ENCODE results near the gene MAP4K2. TPM values are rescaled to one million over a fixed set of nuclear protein-coding genes. Genes with fewer than 3 reads are reported as not detected.

MAP4K2 gene
- total RNA-seq, 4 donors from 2014 or later, result 5.9 to 14.3 (median 9.1) TPM

DNA sequence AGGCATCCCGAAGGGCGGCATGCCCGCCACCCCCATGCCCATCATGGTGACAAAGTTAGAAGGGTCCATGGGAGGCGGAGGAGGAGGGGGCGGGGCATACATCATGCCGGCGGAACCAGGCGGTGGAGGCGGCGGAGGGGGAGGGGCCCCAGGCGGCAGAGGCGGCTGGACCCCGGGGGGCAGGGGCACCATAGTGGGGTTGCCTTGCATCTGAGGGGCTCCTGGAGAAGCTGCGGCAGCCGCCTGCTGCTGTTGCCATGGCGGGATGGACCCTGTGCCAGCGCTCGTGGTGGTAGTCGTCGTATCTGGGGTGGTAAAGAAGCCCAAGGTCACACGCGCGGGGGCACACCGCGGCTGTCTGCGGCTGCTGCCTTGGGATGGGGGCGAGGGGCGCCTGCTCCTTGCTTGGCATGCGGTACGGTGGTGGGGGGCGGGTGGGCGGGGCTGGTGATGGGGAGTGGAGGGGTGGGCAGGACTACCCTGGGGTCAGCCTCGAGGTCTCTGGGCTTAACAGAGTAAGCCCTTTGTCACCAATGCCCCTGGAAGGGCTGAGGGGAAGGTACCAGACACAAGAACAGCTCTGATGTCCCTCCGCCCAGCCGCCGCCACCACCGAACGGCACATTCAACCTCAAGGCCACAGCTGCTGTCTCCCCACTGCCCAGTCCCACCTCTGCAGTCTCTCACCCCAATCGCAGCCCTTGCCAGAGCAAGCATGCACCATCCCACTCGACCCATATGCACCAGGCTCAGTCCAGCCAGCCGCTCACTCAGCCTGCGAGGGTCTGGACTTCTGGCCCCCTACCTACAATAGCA lies 37.0 kb downstream of the MAP4K2 start:
- TF ChIP-seq, protein P1, sequence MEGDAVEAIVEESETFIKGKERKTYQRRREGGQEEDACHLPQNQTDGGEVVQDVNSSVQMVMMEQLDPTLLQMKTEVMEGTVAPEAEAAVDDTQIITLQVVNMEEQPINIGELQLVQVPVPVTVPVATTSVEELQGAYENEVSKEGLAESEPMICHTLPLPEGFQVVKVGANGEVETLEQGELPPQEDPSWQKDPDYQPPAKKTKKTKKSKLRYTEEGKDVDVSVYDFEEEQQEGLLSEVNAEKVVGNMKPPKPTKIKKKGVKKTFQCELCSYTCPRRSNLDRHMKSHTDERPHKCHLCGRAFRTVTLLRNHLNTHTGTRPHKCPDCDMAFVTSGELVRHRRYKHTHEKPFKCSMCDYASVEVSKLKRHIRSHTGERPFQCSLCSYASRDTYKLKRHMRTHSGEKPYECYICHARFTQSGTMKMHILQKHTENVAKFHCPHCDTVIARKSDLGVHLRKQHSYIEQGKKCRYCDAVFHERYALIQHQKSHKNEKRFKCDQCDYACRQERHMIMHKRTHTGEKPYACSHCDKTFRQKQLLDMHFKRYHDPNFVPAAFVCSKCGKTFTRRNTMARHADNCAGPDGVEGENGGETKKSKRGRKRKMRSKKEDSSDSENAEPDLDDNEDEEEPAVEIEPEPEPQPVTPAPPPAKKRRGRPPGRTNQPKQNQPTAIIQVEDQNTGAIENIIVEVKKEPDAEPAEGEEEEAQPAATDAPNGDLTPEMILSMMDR (IDR thresholded peaks at IDR 0.05; ENCODE audit: low read depth), result no peak

DNA sequence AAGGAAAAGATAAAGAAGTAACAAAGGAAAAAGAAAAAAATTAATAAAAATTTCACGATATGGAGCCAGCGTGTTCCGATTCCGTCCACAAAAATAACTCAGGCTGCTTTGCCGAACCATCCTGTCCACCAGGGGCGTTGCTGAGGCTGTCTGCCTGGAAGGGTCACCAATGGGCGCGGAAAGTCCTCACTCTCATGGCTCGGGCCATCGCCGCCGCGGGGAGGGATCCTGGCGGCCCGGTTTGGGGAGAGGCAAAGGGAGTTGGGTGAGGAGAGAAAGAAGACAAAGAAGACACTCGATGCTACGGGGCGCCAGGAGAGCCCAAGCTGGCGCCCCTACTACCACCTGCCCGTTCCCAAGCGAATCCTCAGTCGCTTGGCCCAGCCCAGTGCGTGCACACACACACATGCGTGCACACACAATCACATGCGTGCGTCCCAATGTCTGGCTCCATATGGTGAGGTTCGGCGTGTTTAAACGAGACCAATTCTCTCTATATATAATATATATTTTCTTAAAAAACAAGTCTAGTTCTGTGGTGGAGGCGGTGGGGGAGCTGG lies 37.6 kb downstream of the MAP4K2 start:
- TF ChIP-seq, protein P1 (IDR thresholded peaks at IDR 0.05; ENCODE audit: low read depth), result no peak

DNA sequence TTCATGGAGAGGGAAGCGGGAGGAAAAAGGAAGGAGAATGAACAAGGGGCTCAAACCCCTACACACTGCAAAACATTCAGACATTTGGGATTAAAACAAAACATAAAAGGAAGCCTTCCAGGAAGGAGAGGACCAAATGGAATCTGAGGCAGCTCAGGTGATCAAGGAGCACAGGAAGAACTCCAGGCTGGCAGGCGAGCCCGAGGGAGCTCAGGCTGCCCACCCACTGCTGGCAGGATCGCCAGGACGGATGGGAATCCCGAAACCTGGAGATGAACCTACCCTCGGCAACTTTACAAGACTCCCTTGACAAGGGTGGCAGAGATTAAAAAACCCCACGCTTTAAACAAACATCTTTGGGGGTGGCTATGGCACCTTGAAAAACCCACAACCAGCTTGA lies 38.3 kb downstream of the MAP4K2 start:
- TF ChIP-seq, protein P1 (IDR thresholded peaks at IDR 0.05; ENCODE audit: low read depth), result no peak

DNA sequence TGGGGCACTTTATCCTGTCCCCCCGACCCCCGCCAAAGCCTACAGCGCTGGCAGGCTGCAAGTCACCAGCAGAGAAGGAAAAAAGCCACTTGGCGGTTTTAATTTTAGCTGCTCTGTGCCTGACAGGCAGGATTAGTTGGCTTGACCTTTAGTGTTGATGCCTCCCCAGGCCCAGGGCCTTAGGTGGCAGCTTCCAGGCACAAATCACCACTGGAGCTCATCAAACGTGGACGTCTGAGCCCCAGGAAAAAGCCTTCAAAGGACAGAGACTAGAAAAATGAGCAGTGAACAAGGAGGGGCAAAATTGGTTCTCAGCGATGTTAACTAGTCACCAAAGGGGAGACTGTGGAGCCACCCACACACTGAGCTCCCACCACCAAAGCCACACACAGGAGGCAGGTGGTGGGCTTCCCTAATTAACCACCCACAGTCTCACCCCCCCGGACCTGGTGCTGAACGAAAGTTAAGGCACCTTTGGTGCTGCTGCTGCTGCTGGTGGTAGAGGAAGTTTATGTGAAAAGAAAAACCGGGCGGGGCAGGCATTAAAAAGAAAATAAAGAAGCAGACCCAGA lies 38.9 kb downstream of the MAP4K2 start:
- TF ChIP-seq, protein P1 (IDR thresholded peaks at IDR 0.05; ENCODE audit: low read depth), result no peak

DNA sequence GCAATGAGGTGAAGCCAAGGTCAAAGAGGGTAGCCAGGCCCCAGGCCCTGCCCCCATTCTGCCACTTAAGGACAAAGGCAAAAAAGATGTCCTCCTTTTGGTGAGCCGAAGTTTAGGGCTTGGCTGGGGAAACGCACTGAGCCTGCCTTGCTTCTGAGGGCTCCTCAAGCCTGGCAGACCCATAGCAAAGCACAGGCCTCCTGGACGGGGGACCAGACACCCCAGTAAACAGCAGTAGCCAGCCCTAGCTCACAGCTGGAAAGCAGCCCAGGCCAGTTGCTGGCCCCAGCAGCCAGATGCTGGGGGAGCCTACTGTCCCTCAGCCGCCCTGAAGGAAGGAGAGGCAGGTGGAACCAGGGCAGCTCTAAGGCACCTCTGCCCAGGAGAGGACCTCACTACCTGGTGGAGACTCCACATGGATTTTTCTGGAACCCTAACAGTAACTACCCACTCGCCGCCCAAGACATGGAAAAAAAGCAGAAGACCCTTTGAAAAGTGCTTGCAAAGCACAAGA lies 39.4 kb downstream of the MAP4K2 start:
- TF ChIP-seq, protein P1 (IDR thresholded peaks at IDR 0.05; ENCODE audit: low read depth), result no peak

DNA sequence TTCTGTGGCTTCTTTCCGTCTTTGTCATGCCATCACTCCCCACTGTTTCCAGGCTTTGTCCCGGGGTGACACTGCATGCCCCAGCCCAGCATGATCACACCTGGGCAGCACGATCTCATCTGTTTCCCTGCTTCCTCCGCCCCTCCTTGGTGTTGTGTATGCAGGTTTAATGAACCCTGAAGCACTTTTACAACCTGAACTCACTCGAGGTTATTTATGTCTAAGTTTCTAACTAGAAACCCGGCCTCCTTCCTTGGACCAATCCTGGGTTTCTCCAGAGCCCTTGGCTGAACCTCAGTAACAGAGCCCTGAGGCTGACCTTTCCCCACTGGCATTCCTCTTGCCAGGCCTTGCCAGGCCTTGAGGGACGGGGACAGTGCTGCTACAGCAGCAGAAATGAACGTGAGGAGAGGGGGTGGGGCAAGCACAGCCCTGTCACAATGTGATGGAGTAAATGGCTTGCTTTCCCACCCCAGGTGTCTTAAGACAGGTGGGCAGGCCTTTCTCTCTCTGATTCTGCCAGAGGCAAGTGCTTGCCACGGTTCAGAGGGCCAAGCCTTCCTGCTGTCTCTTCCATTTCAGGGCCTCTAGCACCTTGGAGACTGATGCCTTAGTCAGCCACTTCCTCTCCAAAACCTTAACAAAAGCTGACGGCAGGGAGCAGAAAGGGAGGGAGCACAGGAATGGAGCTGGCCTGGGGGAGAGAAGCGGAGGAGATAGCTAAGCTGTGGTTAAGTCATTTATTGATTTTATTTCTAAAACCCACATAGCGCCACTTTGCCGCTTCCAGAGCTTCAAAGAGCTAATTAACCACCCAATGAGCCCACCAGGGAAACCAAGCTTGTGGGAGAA lies 40.1 kb downstream of the MAP4K2 start:
- TF ChIP-seq, protein P1 (IDR thresholded peaks at IDR 0.05; ENCODE audit: low read depth), result no peak

Measured in subcutaneous adipose tissue (tissue), 4 donors.